HEK293T (cell line): ENCODE measurements around the gene CDH16.

ENCODE experiments used
- ARNT ChIP-seq: fragments of 450-650 bp; IDR thresholded peaks from 2 replicates; pipeline ENCODE4 v1.6.1; 2017; ENCODE audit warnings: mild to moderate bottlenecking
- BHLHE40 ChIP-seq: fragments of 450-650 bp; IDR thresholded peaks from 2 replicates; pipeline ENCODE4 v1.6.1; 2016; ENCODE audit warnings: mild to moderate bottlenecking, moderate library complexity, borderline replicate concordance
- ELF4 ChIP-seq: fragments of 450-650 bp; IDR thresholded peaks from 2 replicates; pipeline ENCODE4 v1.6.1; 2017; ENCODE audit warnings: antibody characterized with exemption
- FOXA1 ChIP-seq: fragments of 450-650 bp; IDR thresholded peaks from 2 replicates; pipeline ENCODE4 v1.6.1; 2016; ENCODE audit warnings: mild to moderate bottlenecking
- FOXK2 ChIP-seq: fragments of 450-650 bp; IDR thresholded peaks from 2 replicates; pipeline ENCODE4 v1.6.1; 2016; ENCODE audit warnings: mild to moderate bottlenecking
- FOXM1 ChIP-seq: fragments of 450-650 bp; IDR thresholded peaks from 2 replicates; pipeline ENCODE4 v1.6.1; 2017; ENCODE audit warnings: mild to moderate bottlenecking, borderline replicate concordance
- HDGF ChIP-seq: fragments of 450-650 bp; IDR thresholded peaks from 2 replicates; pipeline ENCODE4 v1.6.1; 2017; ENCODE audit warnings: antibody characterized with exemption, borderline replicate concordance
- L3MBTL2 ChIP-seq: fragments of 450-650 bp; conservative IDR thresholded peaks from 2 replicates; pipeline ENCODE4 v1.6.1; 2016; ENCODE audit warnings: mild to moderate bottlenecking
- LEF1 ChIP-seq: fragments of 450-650 bp; IDR thresholded peaks from 2 replicates; pipeline ENCODE4 v1.6.1; 2017; ENCODE audit warnings: mild to moderate bottlenecking, borderline replicate concordance
- SP1 ChIP-seq: fragments of 450-650 bp; IDR thresholded peaks from 2 replicates; pipeline ENCODE4 v1.6.1; 2017
- SUZ12 ChIP-seq: fragments of 450-650 bp; IDR thresholded peaks from 2 replicates; pipeline ENCODE4 v1.6.1; 2016; ENCODE audit warnings: mild to moderate bottlenecking
- TARDBP ChIP-seq: fragments of 450-650 bp; IDR thresholded peaks from 2 replicates; pipeline ENCODE4 v1.6.1; 2016
- ZNF384 ChIP-seq: fragments of 450-650 bp; IDR thresholded peaks from 2 replicates; pipeline ENCODE4 v1.6.1; 2016
- TF ChIP-seq, protein P1 (sequence below): fragments of 450-650 bp; IDR thresholded peaks from 2 replicates; pipeline ENCODE4 v1.6.1; 2016

DNA sequence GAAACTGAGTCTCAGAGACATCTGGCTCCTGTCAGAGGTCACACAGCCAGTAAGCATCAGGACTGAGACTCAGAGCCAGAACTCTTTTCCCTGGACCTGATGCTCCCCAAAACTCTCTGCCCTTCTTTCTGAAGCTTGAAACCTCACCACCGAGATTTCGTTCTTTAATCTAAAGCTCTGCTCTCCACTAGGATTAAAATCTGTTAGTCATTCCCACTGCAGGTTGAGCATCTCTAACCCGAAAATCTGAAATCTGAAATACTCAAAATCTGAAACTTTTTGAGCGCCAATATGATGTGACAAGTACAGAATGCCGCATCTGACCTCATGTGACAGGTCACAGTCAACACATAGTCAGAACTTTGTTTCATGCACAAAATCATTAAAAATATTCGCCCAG, 2.2 kb downstream of the CDH16 start:
- TF ChIP-seq FOXA1: no peak
- TF ChIP-seq FOXK2: no peak
- no peak for TF ChIP-seq BHLHE40
- TF ChIP-seq FOXM1: no peak
- no peak for TF ChIP-seq TARDBP
- TF ChIP-seq, protein P1, sequence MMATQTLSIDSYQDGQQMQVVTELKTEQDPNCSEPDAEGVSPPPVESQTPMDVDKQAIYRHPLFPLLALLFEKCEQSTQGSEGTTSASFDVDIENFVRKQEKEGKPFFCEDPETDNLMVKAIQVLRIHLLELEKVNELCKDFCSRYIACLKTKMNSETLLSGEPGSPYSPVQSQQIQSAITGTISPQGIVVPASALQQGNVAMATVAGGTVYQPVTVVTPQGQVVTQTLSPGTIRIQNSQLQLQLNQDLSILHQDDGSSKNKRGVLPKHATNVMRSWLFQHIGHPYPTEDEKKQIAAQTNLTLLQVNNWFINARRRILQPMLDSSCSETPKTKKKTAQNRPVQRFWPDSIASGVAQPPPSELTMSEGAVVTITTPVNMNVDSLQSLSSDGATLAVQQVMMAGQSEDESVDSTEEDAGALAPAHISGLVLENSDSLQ: no peak
- no peak for TF ChIP-seq SP1
- no peak for TF ChIP-seq ELF4
- no peak for TF ChIP-seq HDGF
- no peak for TF ChIP-seq SUZ12
- no peak for TF ChIP-seq ARNT
- no peak for TF ChIP-seq L3MBTL2
- no peak for TF ChIP-seq LEF1
- TF ChIP-seq ZNF384: no peak
